ENCODE results near the gene COMT.

COMT gene

DNA sequence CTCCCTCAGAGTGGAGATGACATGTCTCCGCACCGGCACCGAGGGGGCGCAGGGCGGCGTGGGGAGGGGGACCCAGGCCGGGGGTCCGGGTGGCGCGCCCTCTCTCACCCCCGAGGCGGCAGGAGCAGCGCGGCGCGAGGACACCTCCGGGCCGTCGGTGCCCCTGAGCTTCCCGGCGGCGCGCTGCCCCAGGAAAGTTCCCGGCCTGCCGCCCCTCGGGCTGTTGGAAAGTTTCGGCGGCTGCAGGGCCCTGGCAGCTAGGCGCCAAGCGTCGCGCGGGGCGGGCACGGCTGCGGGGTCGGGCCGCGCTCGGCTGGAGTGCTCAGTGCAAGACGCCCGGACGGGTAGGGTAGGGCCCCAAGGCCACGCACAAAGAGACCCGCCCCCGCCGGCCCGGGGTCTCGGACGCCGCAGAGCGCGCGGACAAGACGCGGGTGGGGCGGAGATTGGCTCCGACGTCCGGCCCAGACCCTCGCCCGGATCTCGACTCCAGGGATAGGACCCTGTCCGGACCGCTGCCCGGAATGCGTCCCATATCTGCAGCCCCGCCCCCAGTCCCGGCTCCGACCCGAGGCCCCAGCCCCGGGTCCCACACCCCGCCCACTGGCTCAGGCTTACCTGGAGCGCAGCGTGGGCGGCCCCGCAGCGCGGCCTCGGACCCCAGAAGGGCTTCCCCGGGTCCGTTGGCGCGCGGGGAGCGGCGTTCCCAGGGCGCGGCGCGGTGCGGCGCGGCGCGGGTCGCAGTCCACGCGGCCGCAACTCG, 74.6 kb downstream of the COMT start:
- Histone ChIP-seq H3K14ac (ENCODE audit: low read length) (peak overlapping the region; percentile 8), H3K27ac (replicated peaks; ENCODE audit: low read length) (no peak overlapping the region), H3K4me1 (ENCODE audit: control insufficient read depth in 2 of 2, insufficient read depth in 1 of 2, low read depth in 1 of 2, low read length in 2 of 2) (peaks cover 6 to 8% of the 10 kb centered on the region in 2 donors), H2BK15ac (ENCODE audit: low read length) (no peak overlapping the region), H3K9ac (ENCODE audit: low read depth, low read length, poor library complexity) (peak overlapping the region; percentile 80), H3K36me3 (replicated peaks in 1 of 2; ENCODE audit: control insufficient read depth in 2 of 2, insufficient read depth in 2 of 2, low read length in 2 of 2) (no peaks in the 10 kb centered on the region), H2BK5ac (ENCODE audit: low read length) (no peak overlapping the region), H3K4ac (ENCODE audit: low read length) (no peak overlapping the region), H3K18ac (ENCODE audit: low read length) (peak overlapping the region; percentile 89), H2BK120ac (ENCODE audit: low read depth, low read length) (no peak overlapping the region), H3K23ac (ENCODE audit: low read depth, low read length, poor library complexity) (peak overlapping the region; percentile 96), H3K79me1 (ENCODE audit: low read depth, low read length) (no peaks in the 10 kb centered on the region), H3K9me3 (replicated peaks in 1 of 2; ENCODE audit: control insufficient read depth in 2 of 2, insufficient read depth in 1 of 2, low read depth in 1 of 2, low read length in 2 of 2) (no peaks in the 10 kb centered on the region), H3K27me3 (ENCODE audit: control insufficient read depth in 3 of 3, insufficient read depth in 3 of 3, low read depth in 1 of 3, low read length in 3 of 3) (peaks cover 3 to 49% (median 45%) of the 10 kb centered on the region in 3 experiments), H3K4me2 (ENCODE audit: insufficient read depth, low read length, poor library complexity, severe bottlenecking) (peak overlapping the region; percentile 92), H2BK12ac (ENCODE audit: low read length) (no peak overlapping the region), H3K4me3 (ENCODE audit: low read length in 2 of 2) (peak overlapping the region; percentile 64 to 89), H2AFZ (ENCODE audit: low read length) (peak overlapping the region; percentile 99), H2AK5ac (ENCODE audit: low read depth, low read length) (no peak overlapping the region), H4K8ac (ENCODE audit: low read depth, low read length) (peak overlapping the region; percentile 32), H4K91ac (ENCODE audit: low read depth, low read length, poor library complexity) (no peak overlapping the region)
- no peak for DNase-seq (ENCODE audit: low spot score)
- WGBS, 2 donors (ENCODE audit: extremely low coverage in 2 of 2, insufficient read length in 2 of 2, insufficient replicate concordance in 1 of 2), result no CpG with 5 or more reads among the region's 101 CpGs

DNA sequence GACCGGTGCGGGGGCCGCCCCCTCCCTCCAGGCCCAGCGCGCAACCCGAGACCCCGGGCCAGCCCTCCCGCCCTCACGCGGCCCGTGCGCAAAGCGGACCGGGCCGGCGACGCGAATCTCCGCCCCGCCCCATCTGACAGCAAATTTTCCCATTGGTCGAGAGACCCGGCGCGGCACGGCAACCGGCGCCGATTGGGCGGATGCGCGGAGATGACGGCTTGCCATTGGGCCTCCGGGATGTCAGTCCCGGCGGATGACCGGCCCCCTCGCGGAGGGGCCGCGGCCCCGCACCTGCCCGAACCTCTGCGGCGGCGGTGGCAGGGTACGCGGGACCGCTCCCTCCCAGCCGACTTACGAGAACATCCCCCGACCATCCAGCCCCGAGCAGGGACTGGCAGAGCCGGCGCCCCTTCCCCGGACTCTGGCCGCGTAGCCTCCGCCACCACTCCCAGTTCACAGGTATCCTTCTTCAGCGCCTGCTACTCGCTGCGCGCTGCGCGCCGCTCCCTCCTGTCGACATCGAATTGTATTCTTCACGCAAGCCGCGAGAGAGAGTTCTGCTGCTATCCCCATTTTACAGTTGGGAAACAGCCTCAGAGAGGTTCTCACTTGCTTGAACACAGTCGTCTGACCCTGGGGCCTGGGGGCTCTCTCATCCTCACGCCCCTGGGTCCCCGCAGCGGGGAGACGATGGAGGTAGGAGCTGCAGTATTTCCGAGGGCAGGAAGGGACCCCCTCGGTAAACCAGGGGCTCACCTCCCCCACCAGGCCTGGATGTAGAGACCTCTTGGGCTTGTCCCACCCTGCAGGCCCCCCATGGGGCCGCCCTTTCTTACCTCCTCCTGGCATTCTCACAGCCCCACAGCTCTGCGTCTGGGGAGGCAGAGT, 75.4 kb downstream of the COMT start, which contains the start of gene ARVCF:
ARVCF (minus strand) TSS at position 90 of the 888 bp plus-strand sequence. CDS start 26,029 bp downstream, outside the sequence.
- peaks cover 11 to 16% of the 10 kb centered on the region in 2 donors for H3K4me1 ChIP-seq (ENCODE audit: control insufficient read depth in 2 of 2, insufficient read depth in 1 of 2, low read depth in 1 of 2, low read length in 2 of 2)
- H2BK15ac ChIP-seq (ENCODE audit: low read length), result no peak within 1 kb of the TSS
- WGBS, 2 donors (ENCODE audit: extremely low coverage in 2 of 2, insufficient read length in 2 of 2, insufficient replicate concordance in 1 of 2), result no CpG with 5 or more reads among the region's 79 CpGs
- H2BK120ac ChIP-seq (ENCODE audit: low read depth, low read length), result no peak within 1 kb of the TSS
- peaks cover 3 to 49% (median 45%) of the 10 kb centered on the region in 3 experiments for H3K27me3 ChIP-seq (ENCODE audit: control insufficient read depth in 3 of 3, insufficient read depth in 3 of 3, low read depth in 1 of 3, low read length in 3 of 3)
- no peak within 1 kb of the TSS for H4K91ac ChIP-seq (ENCODE audit: low read depth, low read length, poor library complexity)
- no peak within 1 kb of the TSS for H2BK12ac ChIP-seq (ENCODE audit: low read length)
- no peak within 1 kb of the TSS for H2BK5ac ChIP-seq (ENCODE audit: low read length)
- H3K79me1 ChIP-seq (ENCODE audit: low read depth, low read length), result no peaks in the 10 kb centered on the region
- H3K9ac ChIP-seq (ENCODE audit: low read depth, low read length, poor library complexity), result peak within 1 kb of the TSS; percentile 80
- peak within 1 kb of the TSS; percentile 92 for H3K4me2 ChIP-seq (ENCODE audit: insufficient read depth, low read length, poor library complexity, severe bottlenecking)
- H3K4me3 ChIP-seq (ENCODE audit: low read length in 2 of 2), result peak within 1 kb of the TSS; percentile 64 to 89
- H3K27ac ChIP-seq (replicated peaks; ENCODE audit: low read length), result no peak within 1 kb of the TSS
- peak within 1 kb of the TSS; percentile 99 for H2AFZ ChIP-seq (ENCODE audit: low read length)
- H3K14ac ChIP-seq (ENCODE audit: low read length), result peak within 1 kb of the TSS; percentile 8
- H3K4ac ChIP-seq (ENCODE audit: low read length), result no peak within 1 kb of the TSS
- H2AK5ac ChIP-seq (ENCODE audit: low read depth, low read length), result no peak within 1 kb of the TSS
- H3K23ac ChIP-seq (ENCODE audit: low read depth, low read length, poor library complexity), result peak within 1 kb of the TSS; percentile 96
- peak; percentile 89 for DNase-seq (ENCODE audit: low spot score)
- no peaks in the 10 kb centered on the region for H3K36me3 ChIP-seq (replicated peaks in 1 of 2; ENCODE audit: control insufficient read depth in 2 of 2, insufficient read depth in 2 of 2, low read length in 2 of 2)
- peak within 1 kb of the TSS; percentile 32 for H4K8ac ChIP-seq (ENCODE audit: low read depth, low read length)
- H3K18ac ChIP-seq (ENCODE audit: low read length), result peak within 1 kb of the TSS; percentile 89
- no peaks in the 10 kb centered on the region for H3K9me3 ChIP-seq (replicated peaks in 1 of 2; ENCODE audit: control insufficient read depth in 2 of 2, insufficient read depth in 1 of 2, low read depth in 1 of 2, low read length in 2 of 2)

GRCh38 chr22:20017622-20017958, 76.0 kb downstream of the COMT start:
- peak overlapping the region in 1 of 2 donors; percentile 64 for H3K4me3 ChIP-seq (ENCODE audit: low read length in 2 of 2)
- no peak overlapping the region for H4K8ac ChIP-seq (ENCODE audit: low read depth, low read length)
- no peak overlapping the region for H4K91ac ChIP-seq (ENCODE audit: low read depth, low read length, poor library complexity)
- H2AK5ac ChIP-seq (ENCODE audit: low read depth, low read length), result no peak overlapping the region
- no peak overlapping the region for H3K23ac ChIP-seq (ENCODE audit: low read depth, low read length, poor library complexity)
- H2AFZ ChIP-seq (ENCODE audit: low read length), result peak overlapping the region; percentile 99
- no peaks in the 10 kb centered on the region for H3K36me3 ChIP-seq (replicated peaks in 1 of 2; ENCODE audit: control insufficient read depth in 2 of 2, insufficient read depth in 2 of 2, low read length in 2 of 2)
- DNase-seq (ENCODE audit: low spot score), result no peak
- H3K18ac ChIP-seq (ENCODE audit: low read length), result no peak overlapping the region
- no peaks in the 10 kb centered on the region for H3K79me1 ChIP-seq (ENCODE audit: low read depth, low read length)
- no peak overlapping the region for H3K4ac ChIP-seq (ENCODE audit: low read length)
- H3K27ac ChIP-seq (replicated peaks; ENCODE audit: low read length), result no peak overlapping the region
- no peak overlapping the region for H3K14ac ChIP-seq (ENCODE audit: low read length)
- no peak overlapping the region for H3K9ac ChIP-seq (ENCODE audit: low read depth, low read length, poor library complexity)
- H2BK12ac ChIP-seq (ENCODE audit: low read length), result no peak overlapping the region
- H2BK5ac ChIP-seq (ENCODE audit: low read length), result no peak overlapping the region
- no peak overlapping the region for H2BK15ac ChIP-seq (ENCODE audit: low read length)
- H2BK120ac ChIP-seq (ENCODE audit: low read depth, low read length), result no peak overlapping the region
- no peak overlapping the region for H3K4me2 ChIP-seq (ENCODE audit: insufficient read depth, low read length, poor library complexity, severe bottlenecking)
- no CpG with 5 or more reads among the region's 9 CpGs for WGBS, 2 donors (ENCODE audit: extremely low coverage in 2 of 2, insufficient read length in 2 of 2, insufficient replicate concordance in 1 of 2)
- no peaks in the 10 kb centered on the region for H3K9me3 ChIP-seq (replicated peaks in 1 of 2; ENCODE audit: control insufficient read depth in 2 of 2, insufficient read depth in 1 of 2, low read depth in 1 of 2, low read length in 2 of 2)
- H3K27me3 ChIP-seq (ENCODE audit: control insufficient read depth in 3 of 3, insufficient read depth in 3 of 3, low read depth in 1 of 3, low read length in 3 of 3), result peaks cover 3 to 49% (median 45%) of the 10 kb centered on the region in 3 experiments
- peaks cover 11 to 19% of the 10 kb centered on the region in 2 donors for H3K4me1 ChIP-seq (ENCODE audit: control insufficient read depth in 2 of 2, insufficient read depth in 1 of 2, low read depth in 1 of 2, low read length in 2 of 2)

GRCh38 chr22:20018001-20018400, 76.4 kb downstream of the COMT start:
- Histone ChIP-seq H3K23ac (ENCODE audit: low read depth, low read length, poor library complexity) (no peak overlapping the region), H3K4me3 (ENCODE audit: low read length in 2 of 2) (no peak overlapping the region), H3K4me2 (ENCODE audit: insufficient read depth, low read length, poor library complexity, severe bottlenecking) (no peak overlapping the region), H3K4ac (ENCODE audit: low read length) (no peak overlapping the region), H3K79me1 (ENCODE audit: low read depth, low read length) (no peaks in the 10 kb centered on the region), H3K14ac (ENCODE audit: low read length) (no peak overlapping the region), H4K8ac (ENCODE audit: low read depth, low read length) (no peak overlapping the region), H2BK5ac (ENCODE audit: low read length) (no peak overlapping the region), H2BK15ac (ENCODE audit: low read length) (no peak overlapping the region), H3K18ac (ENCODE audit: low read length) (no peak overlapping the region), H2AFZ (ENCODE audit: low read length) (no peak overlapping the region), H3K9ac (ENCODE audit: low read depth, low read length, poor library complexity) (no peak overlapping the region), H2BK120ac (ENCODE audit: low read depth, low read length) (no peak overlapping the region), H3K36me3 (replicated peaks in 1 of 2; ENCODE audit: control insufficient read depth in 2 of 2, insufficient read depth in 2 of 2, low read length in 2 of 2) (no peaks in the 10 kb centered on the region), H3K27me3 (ENCODE audit: control insufficient read depth in 3 of 3, insufficient read depth in 3 of 3, low read depth in 1 of 3, low read length in 3 of 3) (peaks cover 3 to 49% (median 44%) of the 10 kb centered on the region in 3 experiments), H3K27ac (replicated peaks; ENCODE audit: low read length) (no peak overlapping the region), H2AK5ac (ENCODE audit: low read depth, low read length) (no peak overlapping the region), H4K91ac (ENCODE audit: low read depth, low read length, poor library complexity) (no peak overlapping the region), H3K9me3 (replicated peaks in 1 of 2; ENCODE audit: control insufficient read depth in 2 of 2, insufficient read depth in 1 of 2, low read depth in 1 of 2, low read length in 2 of 2) (no peaks in the 10 kb centered on the region), H2BK12ac (ENCODE audit: low read length) (no peak overlapping the region), H3K4me1 (ENCODE audit: control insufficient read depth in 2 of 2, insufficient read depth in 1 of 2, low read depth in 1 of 2, low read length in 2 of 2) (peaks cover 11 to 19% of the 10 kb centered on the region in 2 donors)
- WGBS, 2 donors (ENCODE audit: extremely low coverage in 2 of 2, insufficient read length in 2 of 2, insufficient replicate concordance in 1 of 2), result no CpG with 5 or more reads among the region's 5 CpGs
- DNase-seq (ENCODE audit: low spot score), result no peak

All from neuronal stem cell (in vitro differentiated cells).